Thoracic aorta endothelial cell (primary cell): ENCODE data around the gene RNU1-4. TPM values are rescaled to one million over a fixed set of nuclear protein-coding genes. Genes with fewer than 3 reads are reported as not detected.

ENCODE experiments used
- small RNA-seq: library from RNA; depleted of rRNA; stranded (forward); fragments of <200 nt; gene quantifications from one replicate; pipeline ENCODE3, GENCODE V24; 2012
- total RNA-seq: library from RNA; depleted of rRNA; stranded (reverse); fragments of >200 nt; gene quantifications from 2 replicates; pipeline ENCODE4 v1.2.3, GENCODE V29; 2012

The RNU1-4 gene
- total RNA-seq, result under 0.01 TPM in 2 replicates

DNA sequence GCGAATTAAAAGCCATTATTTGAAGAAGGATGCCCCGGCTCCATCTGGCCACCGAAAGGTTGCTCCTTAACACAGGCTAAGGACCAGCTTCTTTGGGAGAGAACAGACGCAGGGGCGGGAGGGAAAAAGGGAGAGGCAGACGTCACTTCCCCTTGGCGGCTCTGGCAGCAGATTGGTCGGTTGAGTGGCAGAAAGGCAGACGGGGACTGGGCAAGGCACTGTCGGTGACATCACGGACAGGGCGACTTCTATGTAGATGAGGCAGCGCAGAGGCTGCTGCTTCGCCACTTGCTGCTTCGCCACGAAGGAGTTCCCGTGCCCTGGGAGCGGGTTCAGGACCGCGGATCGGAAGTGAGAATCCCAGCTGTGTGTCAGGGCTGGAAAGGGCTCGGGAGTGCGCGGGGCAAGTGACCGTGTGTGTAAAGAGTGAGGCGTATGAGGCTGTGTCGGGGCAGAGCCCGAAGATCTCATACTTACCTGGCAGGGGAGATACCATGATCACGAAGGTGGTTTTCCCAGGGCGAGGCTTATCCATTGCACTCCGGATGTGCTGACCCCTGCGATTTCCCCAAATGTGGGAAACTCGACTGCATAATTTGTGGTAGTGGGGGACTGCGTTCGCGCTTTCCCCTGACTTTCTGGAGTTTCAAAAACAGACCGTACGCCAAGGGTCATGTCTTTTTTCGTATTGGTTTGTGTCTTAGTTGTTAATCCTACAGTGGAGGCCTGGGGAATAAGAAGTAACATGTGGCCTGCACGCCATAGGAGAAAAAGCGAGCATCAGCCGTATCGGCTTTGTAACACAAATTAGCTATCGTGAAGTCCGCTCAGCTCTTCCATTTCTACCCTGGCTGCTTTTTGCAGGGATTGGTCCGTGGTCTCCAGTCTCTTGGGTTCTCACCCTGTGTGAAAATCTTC is at the start of gene RNU1-4:
RNU1-4 (plus strand) TSS at position 470 of the 918 bp plus-strand sequence.

Small RNA genes within 50 kb of the gene (small RNA-seq; reads per million reads assigned to genes)
- not detected for gene RNU1-4

Other genes with a start within 250 kb of the RNU1-4 start
- gene RNU1-1, start 226.2 kb upstream of the RNU1-4 start, total RNA-seq, result under 0.01 TPM in 2 replicates
- 27.1 and 28.4 TPM in 2 replicates for gene NBPF1, start 127.0 kb upstream of the RNU1-4 start, total RNA-seq
- gene RNU1-3, start 73.6 kb upstream of the RNU1-4 start, total RNA-seq, result under 0.01 TPM in 2 replicates
- gene RNU1-2, start 155.5 kb downstream of the RNU1-4 start, total RNA-seq, result under 0.01 TPM in 2 replicates
- gene CROCC, start 181.4 kb downstream of the RNU1-4 start, total RNA-seq, result 21.9 and 23.0 TPM in 2 replicates
- 13.6 and 14.6 TPM in 2 replicates for gene MFAP2, start 240.1 kb downstream of the RNU1-4 start, total RNA-seq